HG03103 (cell line): Measurements from ENCODE around the gene CMTM2.

ENCODE experiments used
- ATAC-seq: cut with Tn5 transposase; IDR thresholded peaks from one replicate; pipeline ENCODE4 v1.9.1; 2021; ENCODE audit warnings: low read depth; ENCODE audit not compliant: unreplicated experiment

CMTM2 gene

GRCh38 chr16:66578651-66579531 lies at the start of gene CMTM2:
Gene CMTM2 (plus strand): TSS chr16:66579463. CDS start chr16:66579608, 145 bp downstream.
- no peak for ATAC-seq

- ATAC-seq: no peak
Measured at GRCh38 chr16:66529475-66529874, 49.8 kb upstream of the CMTM2 start.

GRCh38 chr16:66534376-66534799 lies 44.9 kb upstream of the CMTM2 start:
- ATAC-seq: no peak

GRCh38 chr16:66536525-66536924 lies 42.7 kb upstream of the CMTM2 start:
- no peak for ATAC-seq

GRCh38 chr16:66537236-66537635 lies 42.0 kb upstream of the CMTM2 start:
- no peak for ATAC-seq

GRCh38 chr16:66538910-66539309 lies 40.4 kb upstream of the CMTM2 start:
- no peak for ATAC-seq

GRCh38 chr16:66539623-66540469 lies 39.4 kb upstream of the CMTM2 start:
- ATAC-seq: peak; percentile 74

- ATAC-seq: no peak
Measured at GRCh38 chr16:66541388-66542355, 37.6 kb upstream of the CMTM2 start.

- no peak for ATAC-seq
Measured at GRCh38 chr16:66542396-66542795, 36.9 kb upstream of the CMTM2 start.

GRCh38 chr16:66543541-66543940 lies 35.7 kb upstream of the CMTM2 start:
- ATAC-seq: no peak

- no peak for ATAC-seq
Measured at GRCh38 chr16:66544016-66544757, 35.1 kb upstream of the CMTM2 start.

GRCh38 chr16:66547101-66547989 lies 31.9 kb upstream of the CMTM2 start:
- ATAC-seq: no peak

GRCh38 chr16:66548068-66548467 lies 31.2 kb upstream of the CMTM2 start:
- no peak for ATAC-seq

GRCh38 chr16:66548868-66549267 lies 30.4 kb upstream of the CMTM2 start:
- no peak for ATAC-seq

GRCh38 chr16:66549284-66550131 lies 29.8 kb upstream of the CMTM2 start, which contains the start of gene TK2:
Gene TK2 (minus strand): TSS chr16:66550122. CDS start chr16:66550061, 61 bp downstream.
- ATAC-seq: no peak

GRCh38 chr16:66551348-66551759 lies 27.9 kb upstream of the CMTM2 start:
- no peak for ATAC-seq

- no peak for ATAC-seq
Measured at GRCh38 chr16:66551788-66552285, 27.4 kb upstream of the CMTM2 start.
